IgD-negative memory B cell (primary cell): ENCODE results near the gene ACTR2. TPM values are rescaled to one million over a fixed set of nuclear protein-coding genes. Genes with fewer than 3 reads are reported as not detected.
A peak's percentile ranks its signal among the peaks of the same experiment; 100 is the strongest.
"Not testable (repeated sequence)": the region's sequence is repeated elsewhere in the genome, so short reads cannot be mapped to it uniquely, and the experiment has no call there.

Experiments
- H3K27ac Mint-ChIP-seq, 3 donors: one replicate each; pipeline ENCODE4 v1.8.0; 2020 to 2022; ENCODE audit warnings: mild to moderate bottlenecking in 3 of 3, mixed read lengths in 3 of 3, moderate library complexity in 1 of 3
- H3K27me3 Mint-ChIP-seq: one replicate; pipeline ENCODE4 v1.8.0; 2021; ENCODE audit warnings: mixed read lengths
- H3K36me3 Mint-ChIP-seq: one replicate; pipeline ENCODE4 v1.8.0; 2020; ENCODE audit warnings: mild to moderate bottlenecking, mixed read lengths
- H3K4me1 Mint-ChIP-seq, 3 donors: one replicate each; pipeline ENCODE4 v1.8.0; 2020 to 2022; ENCODE audit warnings: mixed read lengths in 3 of 3, mild to moderate bottlenecking in 1 of 3
- H3K4me3 Mint-ChIP-seq, 4 donors: one replicate each; pipeline ENCODE4 v1.8.0; 2020 to 2022; ENCODE audit warnings: mild to moderate bottlenecking in 4 of 4, mixed read lengths in 4 of 4, moderate library complexity in 3 of 4
- H3K9me3 Mint-ChIP-seq, 3 donors: one replicate each; pipeline ENCODE4 v1.8.0; 2020 to 2021; ENCODE audit warnings: mixed read lengths in 3 of 3, mild to moderate bottlenecking in 1 of 3
- polyA plus RNA-seq: library from polyadenylated mRNA; unstranded; fragments of 300-500 nt; fragmentation: Illumina TruSeq; gene quantifications from one replicate; pipeline ENCODE4 v1.2.3, GENCODE V29; 2021

ACTR2 gene
- polyA plus RNA-seq: 296 TPM

DNA sequence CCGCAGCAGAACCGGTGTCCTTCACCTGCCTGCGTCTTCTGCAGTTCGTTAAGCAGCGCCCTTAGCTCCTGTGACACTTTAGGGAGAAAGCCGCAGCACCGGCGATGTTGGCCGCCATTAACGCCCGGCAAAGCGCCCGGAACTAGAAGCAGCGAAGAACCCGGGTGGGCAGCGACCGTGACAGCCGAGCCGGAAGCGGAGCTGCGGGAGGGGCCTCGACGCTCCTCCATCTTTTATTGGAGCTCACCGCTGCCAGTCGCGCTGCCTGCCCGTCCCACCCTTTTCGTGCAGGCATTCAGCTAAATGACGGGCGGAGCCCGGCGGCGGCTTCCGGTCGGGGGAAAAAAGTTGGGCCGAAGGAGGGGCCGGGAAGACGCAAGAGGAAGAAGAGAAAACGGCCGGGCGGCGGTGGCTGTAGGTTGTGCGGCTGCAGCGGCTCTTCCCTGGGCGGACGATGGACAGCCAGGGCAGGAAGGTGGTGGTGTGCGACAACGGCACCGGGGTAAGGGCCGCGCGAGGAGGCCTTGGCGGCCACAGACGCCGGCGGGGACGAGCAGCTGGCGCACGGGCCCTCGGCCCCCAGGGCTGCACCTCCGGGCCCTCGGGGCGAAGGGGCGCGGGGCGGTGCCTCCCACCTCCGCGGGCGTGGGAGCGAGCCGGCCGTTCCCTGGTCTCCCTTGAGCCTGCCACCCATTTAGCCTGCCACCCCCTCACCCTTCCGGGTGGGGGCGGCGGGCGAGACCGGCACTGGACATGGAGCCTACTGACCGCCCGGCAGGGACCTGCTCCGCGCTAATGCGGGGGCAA is at the start of gene ACTR2:
TSS of gene ACTR2 (plus strand) at position 376 of the 807 bp plus-strand sequence. CDS start at position 455, 79 bp downstream.
- Mint-ChIP-seq H3K27ac (peak within 1 kb of the TSS; percentile 98 to 100 (median 99)), H3K36me3 (peaks cover 7% of the 10 kb centered on the region), H3K27me3 (no peaks in the 10 kb centered on the region), H3K4me3 (peak within 1 kb of the TSS; percentile 98 to 99 (median 98)), H3K9me3 (no peaks in the 10 kb centered on the region), H3K4me1 (peaks cover 23 to 44% (median 31%) of the 10 kb centered on the region in 3 donors)

DNA sequence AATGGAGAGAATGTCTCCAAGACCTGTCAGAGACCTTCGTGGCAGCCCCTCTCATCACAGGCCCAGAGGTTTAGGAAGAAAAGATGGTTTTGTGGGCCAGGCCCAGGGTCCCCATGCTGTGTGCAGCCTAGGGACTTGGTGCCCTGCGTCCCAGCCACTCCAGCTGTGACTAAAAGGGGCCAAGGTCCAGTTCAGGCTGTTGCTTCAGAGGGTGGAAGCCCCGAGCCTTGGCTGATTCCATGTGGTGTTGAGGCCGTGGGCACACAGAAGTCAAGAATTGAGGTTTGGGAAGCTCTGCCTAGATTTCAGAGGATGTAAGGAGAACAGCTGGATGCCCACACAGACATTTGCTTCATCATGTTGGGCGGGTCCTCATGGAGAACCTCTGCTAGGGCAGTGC is 45.1 kb upstream of the ACTR2 start:
- peaks cover 13% of the 10 kb centered on the region for H3K27me3 Mint-ChIP-seq
- peaks cover 0 to 3% (median 2%) of the 10 kb centered on the region in 3 donors for H3K9me3 Mint-ChIP-seq
- H3K4me1 Mint-ChIP-seq: peaks cover 0 to 7% (median 3%) of the 10 kb centered on the region in 3 donors
- H3K4me3 Mint-ChIP-seq: no peak overlapping the region
- no peak overlapping the region for H3K27ac Mint-ChIP-seq
- no peaks in the 10 kb centered on the region for H3K36me3 Mint-ChIP-seq

DNA sequence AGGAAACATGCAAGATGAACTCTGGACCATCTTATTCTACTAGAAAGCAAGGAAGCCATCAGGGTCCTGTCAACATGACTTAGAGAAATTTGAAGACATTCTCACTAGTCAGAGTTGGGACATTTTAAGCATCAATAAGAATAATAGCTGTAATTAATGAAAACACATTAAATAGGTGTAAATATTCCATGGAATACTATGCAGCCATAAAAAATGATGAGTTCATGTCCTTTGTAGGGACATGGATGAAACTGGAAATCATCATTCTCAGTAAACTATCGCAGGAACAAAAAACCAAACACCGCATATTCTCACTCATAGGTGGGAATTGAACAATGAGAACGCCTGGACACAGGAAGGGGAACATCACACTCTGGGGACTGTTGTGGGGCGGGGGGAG is 44.2 kb upstream of the ACTR2 start:
- not testable (repeated sequence) for H3K4me3 Mint-ChIP-seq, H3K9me3 Mint-ChIP-seq, H3K4me1 Mint-ChIP-seq, H3K27ac Mint-ChIP-seq, H3K36me3 Mint-ChIP-seq
- peaks cover 13% of the 10 kb centered on the region for H3K27me3 Mint-ChIP-seq

DNA sequence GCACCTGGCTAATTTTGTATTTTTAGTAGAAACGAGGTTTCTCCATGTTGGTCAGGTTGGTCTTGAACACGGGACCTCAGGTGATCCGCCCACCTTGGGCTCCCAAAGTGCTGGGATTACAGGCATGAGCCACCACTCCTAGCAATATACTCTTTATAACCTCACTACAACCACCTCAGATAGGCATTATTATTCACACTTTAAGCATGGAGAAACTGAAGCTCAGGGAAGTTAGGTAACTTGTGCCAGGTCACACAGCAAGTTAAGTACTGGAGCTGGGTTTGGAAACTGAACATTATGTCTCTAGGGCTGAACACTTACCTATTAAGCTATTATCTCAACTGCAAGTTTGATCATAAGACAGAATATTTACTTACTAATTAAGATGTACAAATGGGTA is 42.6 kb upstream of the ACTR2 start:
- Mint-ChIP-seq H3K27ac (no peak overlapping the region), H3K27me3 (peaks cover 22% of the 10 kb centered on the region), H3K9me3 (peaks cover 0 to 3% (median 2%) of the 10 kb centered on the region in 3 donors), H3K4me3 (no peak overlapping the region), H3K4me1 (peaks cover 0 to 8% (median 3%) of the 10 kb centered on the region in 3 donors), H3K36me3 (peaks cover 2% of the 10 kb centered on the region)

DNA sequence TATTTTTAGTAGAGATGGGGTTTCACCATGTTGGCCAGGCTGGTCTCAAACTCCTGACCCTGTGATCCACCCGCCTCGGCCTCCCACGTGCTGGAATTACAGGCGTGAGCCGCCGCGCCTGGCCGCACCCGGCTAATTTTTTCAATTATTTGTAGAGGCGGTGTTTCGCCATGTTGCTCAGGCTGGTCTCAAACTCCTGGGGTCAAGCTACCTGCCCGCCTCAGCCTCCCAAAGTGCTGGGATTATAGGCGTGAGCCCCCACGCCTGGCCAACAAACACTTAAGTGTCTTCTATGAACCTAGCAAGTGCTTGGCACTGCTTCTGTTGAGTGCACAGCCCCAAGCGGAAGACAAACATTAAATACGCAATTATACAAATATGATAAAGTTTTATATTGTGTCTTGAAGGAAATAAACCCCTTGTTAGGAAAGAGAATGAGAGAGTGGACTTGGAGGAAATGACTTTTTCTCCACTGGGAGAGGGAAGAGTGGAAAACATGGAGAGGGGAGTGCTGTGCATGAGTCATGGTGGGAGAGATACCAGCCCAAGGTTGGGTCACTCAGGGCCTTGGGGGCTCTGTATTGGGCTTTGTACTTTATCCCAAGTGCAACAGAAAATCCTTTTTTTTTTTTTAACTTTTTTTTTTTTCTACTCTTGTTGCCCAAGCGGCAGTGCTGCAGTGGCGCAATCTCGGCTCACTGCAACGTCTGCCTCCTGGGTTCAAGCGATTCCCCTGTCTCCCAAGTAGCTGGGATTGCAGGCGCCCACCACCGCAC is 41.4 kb upstream of the ACTR2 start:
- no peak overlapping the region for H3K27ac Mint-ChIP-seq
- no peaks in the 10 kb centered on the region for H3K9me3 Mint-ChIP-seq
- H3K27me3 Mint-ChIP-seq: peaks cover 23% of the 10 kb centered on the region
- H3K36me3 Mint-ChIP-seq: peaks cover 2% of the 10 kb centered on the region
- H3K4me3 Mint-ChIP-seq: no peak overlapping the region
- H3K4me1 Mint-ChIP-seq: peaks cover 0 to 8% (median 3%) of the 10 kb centered on the region in 3 donors

DNA sequence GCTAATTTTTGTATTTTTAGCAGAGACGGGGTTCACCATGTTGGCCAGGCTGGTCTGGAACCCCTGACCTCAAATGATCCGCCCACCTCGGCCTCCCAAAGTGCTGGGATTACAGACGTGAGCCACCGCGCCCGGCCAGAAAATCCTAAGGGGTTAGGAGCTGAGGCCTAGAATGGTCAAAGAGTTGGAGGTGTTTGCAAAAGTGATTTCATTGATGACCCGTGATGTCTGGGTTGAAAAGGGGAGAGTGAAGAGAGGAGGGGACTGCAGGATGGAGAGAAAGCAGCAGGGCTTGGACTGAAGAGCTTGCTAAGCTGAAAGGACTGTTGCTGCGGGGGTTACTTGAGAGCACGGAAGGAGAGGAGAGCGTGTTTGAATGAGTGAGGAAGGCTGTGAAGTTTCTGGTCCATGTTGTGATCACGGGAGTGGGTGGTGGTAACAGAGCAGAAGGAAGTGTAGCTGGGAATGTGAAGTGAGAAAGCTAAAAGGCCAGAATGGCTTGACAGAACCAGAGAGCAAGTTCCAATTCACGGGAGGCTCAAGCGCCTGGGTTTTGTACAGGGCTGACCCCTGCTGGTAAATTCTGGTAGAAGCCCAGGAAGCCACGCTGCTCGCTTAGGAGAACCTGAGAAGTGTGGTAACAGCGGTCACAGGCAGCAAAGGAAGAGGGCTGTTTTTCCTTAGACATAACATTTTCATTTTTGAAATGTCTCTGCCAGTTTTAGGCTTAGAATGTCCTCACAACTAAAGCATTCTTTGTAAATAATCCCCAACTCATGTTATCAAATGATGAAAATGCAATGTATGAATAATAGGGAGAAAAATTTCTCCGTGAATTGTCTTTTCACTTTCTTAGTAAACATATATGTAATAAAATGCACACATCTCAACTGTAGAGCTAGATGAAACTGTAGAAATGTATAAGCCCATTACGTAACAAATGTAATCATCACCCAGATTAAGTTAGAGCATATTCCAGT is 40.5 kb upstream of the ACTR2 start:
- Mint-ChIP-seq H3K9me3 (no peaks in the 10 kb centered on the region), H3K27ac (no peak overlapping the region), H3K4me1 (peaks cover 0 to 8% (median 3%) of the 10 kb centered on the region in 3 donors), H3K36me3 (peaks cover 2% of the 10 kb centered on the region), H3K4me3 (no peak overlapping the region), H3K27me3 (peaks cover 23% of the 10 kb centered on the region)

DNA sequence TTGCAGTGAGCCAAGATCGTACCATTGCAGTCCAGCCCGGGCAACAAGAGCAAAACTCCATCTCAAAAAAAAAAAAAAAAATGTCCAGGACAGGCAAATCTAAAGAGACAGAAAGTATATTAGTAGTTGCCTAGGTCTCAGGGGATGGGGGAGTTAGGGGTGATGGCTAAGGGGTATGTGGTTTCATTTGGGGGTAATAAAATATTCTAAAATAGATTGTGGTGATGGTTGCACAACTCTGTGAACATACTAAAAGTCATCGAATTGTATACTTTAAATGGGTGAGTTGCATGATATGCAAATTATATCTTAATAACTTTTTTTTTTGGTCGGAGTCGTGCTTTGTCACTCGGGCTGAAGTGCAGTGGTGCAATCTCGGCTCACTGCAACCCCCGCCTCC is 34.2 kb upstream of the ACTR2 start:
- H3K4me1 Mint-ChIP-seq: no peaks in the 10 kb centered on the region
- peaks cover 2% of the 10 kb centered on the region for H3K36me3 Mint-ChIP-seq
- H3K9me3 Mint-ChIP-seq: no peaks in the 10 kb centered on the region
- H3K27ac Mint-ChIP-seq: no peak overlapping the region
- peaks cover 11% of the 10 kb centered on the region for H3K27me3 Mint-ChIP-seq
- H3K4me3 Mint-ChIP-seq: no peak overlapping the region

DNA sequence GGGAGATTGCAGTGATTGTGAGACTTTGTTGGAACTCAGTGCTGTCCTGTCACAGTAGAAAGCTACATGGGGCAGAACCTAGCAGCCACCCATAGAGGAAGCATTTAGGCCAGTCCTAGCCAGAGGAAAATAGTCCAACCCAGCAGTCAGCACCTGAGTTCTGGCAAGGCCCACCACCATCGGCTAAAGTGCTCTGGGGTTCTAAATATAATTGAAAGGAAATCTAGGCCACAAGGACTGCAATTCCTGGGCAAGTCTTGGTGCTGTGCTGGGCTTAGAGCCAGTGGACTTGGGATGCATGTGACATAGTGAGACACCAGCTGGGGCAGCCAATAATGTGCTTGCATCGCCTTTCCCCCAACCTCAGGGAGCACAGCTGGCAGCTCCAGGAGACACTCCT is 28.9 kb upstream of the ACTR2 start:
- H3K4me3 Mint-ChIP-seq: no peak overlapping the region
- no peaks in the 10 kb centered on the region for H3K4me1 Mint-ChIP-seq
- H3K9me3 Mint-ChIP-seq: no peaks in the 10 kb centered on the region
- H3K36me3 Mint-ChIP-seq: peaks cover 1% of the 10 kb centered on the region
- no peaks in the 10 kb centered on the region for H3K27me3 Mint-ChIP-seq
- no peak overlapping the region for H3K27ac Mint-ChIP-seq

DNA sequence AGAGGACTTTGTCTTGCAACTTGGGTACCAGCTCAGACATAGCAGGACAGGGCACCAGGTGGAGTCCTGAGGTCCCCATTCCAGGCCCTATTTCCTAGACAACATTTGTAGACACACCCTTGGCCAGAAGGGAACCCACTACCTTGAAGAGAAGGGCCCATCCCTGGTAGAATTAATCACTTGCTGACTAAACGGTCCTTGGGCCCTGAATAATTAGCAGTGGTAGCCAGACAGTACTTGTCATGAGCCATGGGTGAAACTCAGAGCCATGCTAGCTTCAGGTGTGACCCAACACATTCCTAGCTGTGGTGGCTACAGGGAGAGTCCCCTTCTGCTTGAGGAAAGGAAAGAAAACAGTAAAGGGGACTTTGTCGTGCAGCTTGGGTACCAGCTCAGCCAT is 28.5 kb upstream of the ACTR2 start:
- Mint-ChIP-seq H3K36me3 (peaks cover 1% of the 10 kb centered on the region), H3K4me1 (no peaks in the 10 kb centered on the region)

DNA sequence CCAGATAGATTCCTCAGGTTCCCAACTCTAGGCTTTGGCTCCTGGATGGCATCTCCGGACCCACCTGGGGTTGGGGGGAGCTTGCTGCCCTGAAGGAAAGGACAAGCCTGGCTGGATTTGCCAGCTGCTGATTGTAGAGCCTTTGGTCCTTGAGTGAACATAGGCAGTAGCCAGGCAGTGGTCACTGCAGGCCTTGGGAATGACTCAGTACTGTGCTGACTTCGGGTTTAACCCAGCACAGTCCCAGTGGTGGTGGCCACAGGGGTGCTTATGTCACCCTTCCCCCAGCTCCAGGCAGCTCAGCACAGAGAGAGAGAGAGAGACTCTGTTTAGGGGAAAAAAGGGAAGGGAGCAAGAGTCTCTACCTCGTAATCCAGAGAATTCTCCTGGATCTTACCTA is 27.7 kb upstream of the ACTR2 start:
- H3K9me3 Mint-ChIP-seq: no peaks in the 10 kb centered on the region

More for the DNA sequence above, 28.5 kb upstream of the ACTR2 start:
- no peak overlapping the region for H3K27ac Mint-ChIP-seq
- no peaks in the 10 kb centered on the region for H3K27me3 Mint-ChIP-seq
- H3K4me3 Mint-ChIP-seq: no peak overlapping the region
- no peaks in the 10 kb centered on the region for H3K9me3 Mint-ChIP-seq

DNA sequence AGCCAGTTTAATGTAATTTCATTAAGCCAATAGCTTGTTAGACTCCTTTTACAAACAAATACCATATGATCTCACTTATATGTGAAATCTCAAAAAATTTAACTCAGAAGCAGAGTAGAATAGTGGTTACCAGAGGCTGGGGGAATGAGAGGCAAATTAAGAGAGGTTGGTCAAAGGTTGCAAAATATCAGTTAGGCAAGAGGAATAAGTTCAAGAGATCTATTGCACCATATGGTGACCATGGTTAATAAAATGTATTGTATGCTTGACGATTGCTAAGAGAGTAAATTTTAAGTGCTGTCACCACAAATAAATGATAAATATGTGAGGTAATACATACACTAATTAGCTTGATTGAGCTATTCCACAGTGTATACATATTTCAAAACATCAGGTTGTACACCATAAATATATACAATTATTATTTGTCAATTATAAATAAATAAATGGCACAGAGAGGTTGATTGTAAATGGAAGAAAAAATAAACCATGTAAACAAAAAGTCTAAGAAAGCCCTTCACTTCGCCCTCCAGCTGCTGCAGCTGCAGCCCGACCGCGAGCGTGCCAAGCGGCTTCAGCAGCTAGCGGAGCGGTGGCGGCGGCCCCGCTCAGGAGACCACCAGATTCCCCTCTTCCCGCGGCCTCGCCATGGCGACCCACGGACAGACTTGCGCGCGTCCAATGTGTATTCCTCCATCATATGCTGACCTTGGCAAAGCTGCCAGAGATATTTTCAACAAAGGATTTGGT is 23.0 kb upstream of the ACTR2 start:
- H3K9me3 Mint-ChIP-seq: no peaks in the 10 kb centered on the region
- H3K4me1 Mint-ChIP-seq: peaks cover 7 to 12% (median 9%) of the 10 kb centered on the region in 3 donors
- H3K36me3 Mint-ChIP-seq: peaks cover 3% of the 10 kb centered on the region
- no peaks in the 10 kb centered on the region for H3K27me3 Mint-ChIP-seq
- no peak overlapping the region for H3K27ac Mint-ChIP-seq
- no peak overlapping the region for H3K4me3 Mint-ChIP-seq

More for the DNA sequence above, 27.7 kb upstream of the ACTR2 start:
- no peaks in the 10 kb centered on the region for H3K27me3 Mint-ChIP-seq
- no peaks in the 10 kb centered on the region for H3K4me1 Mint-ChIP-seq
- no peak overlapping the region for H3K27ac Mint-ChIP-seq
- peaks cover 1% of the 10 kb centered on the region for H3K36me3 Mint-ChIP-seq
- H3K4me3 Mint-ChIP-seq: no peak overlapping the region

DNA sequence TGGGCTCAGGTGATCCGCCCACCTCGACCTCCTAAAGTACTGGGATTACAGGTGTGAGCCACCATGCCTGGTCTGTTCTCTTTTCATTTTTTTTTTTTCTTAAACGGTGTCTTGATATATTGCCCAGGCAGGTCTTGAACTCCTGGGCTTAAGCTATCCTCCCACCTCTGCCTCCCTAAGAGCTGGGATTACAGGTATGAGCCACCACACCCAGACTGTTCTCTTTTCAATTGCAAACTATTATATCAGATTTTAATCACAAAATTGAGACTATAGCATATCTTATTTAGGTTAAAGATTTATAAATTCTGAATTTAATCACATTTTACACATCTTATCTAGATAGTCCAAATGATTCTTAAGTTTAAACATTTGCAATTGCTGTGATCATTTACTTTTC is 15.5 kb upstream of the ACTR2 start:
- no peaks in the 10 kb centered on the region for H3K27me3 Mint-ChIP-seq
- no peak overlapping the region for H3K27ac Mint-ChIP-seq
- no peak overlapping the region for H3K4me3 Mint-ChIP-seq
- peaks cover 9 to 12% (median 9%) of the 10 kb centered on the region in 3 donors for H3K4me1 Mint-ChIP-seq
- H3K9me3 Mint-ChIP-seq: no peaks in the 10 kb centered on the region
- H3K36me3 Mint-ChIP-seq: peaks cover 2% of the 10 kb centered on the region

DNA sequence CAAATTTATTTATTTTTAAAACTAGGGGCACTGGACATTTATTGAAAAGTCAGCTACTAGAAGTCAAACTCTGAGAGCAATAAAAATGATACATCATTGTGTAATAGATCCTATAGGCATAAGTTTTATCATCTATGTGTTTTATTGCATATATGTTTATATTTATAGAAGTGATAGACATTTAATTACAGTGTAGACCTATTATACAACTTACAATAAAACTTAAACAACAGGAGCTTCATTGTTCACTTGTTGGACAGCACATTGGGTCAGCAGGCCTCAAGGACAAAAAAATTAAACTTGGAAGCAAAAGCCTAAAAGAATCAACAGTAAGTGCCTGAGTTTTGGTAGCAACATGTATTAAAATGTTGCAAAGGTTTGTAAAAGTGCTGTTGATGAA is 15.0 kb upstream of the ACTR2 start:
- Mint-ChIP-seq H3K4me1 (peaks cover 9 to 12% (median 9%) of the 10 kb centered on the region in 3 donors), H3K36me3 (no peaks in the 10 kb centered on the region), H3K4me3 (no peak overlapping the region), H3K27ac (no peak overlapping the region), H3K9me3 (no peaks in the 10 kb centered on the region), H3K27me3 (no peaks in the 10 kb centered on the region)

DNA sequence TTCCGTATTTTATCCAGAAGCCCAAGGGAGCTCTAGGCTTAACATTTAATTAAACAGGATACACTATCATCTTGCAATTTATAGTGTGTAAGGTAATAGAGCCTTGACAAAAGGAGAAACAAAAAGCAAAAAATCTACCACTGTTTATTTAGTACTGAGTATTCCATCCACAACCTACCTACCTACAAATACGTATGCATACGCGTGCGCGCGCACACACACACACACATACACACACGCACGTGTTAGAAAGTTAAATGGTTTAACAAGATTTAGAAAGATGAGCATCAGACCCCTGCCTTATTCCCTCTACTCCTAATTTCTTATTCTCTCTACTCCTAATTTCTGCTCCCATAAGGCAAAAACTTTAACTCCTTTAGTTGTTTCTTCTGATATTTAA is 14.6 kb upstream of the ACTR2 start:
- H3K36me3 Mint-ChIP-seq: no peaks in the 10 kb centered on the region
- H3K4me1 Mint-ChIP-seq: peaks cover 9% of the 10 kb centered on the region in 3 donors
- H3K27me3 Mint-ChIP-seq: no peaks in the 10 kb centered on the region
- H3K27ac Mint-ChIP-seq: no peak overlapping the region
- no peak overlapping the region for H3K4me3 Mint-ChIP-seq
- H3K9me3 Mint-ChIP-seq: no peaks in the 10 kb centered on the region
